ENCODE measurements around the gene ACSL4. TPM values are rescaled to one million over a fixed set of nuclear protein-coding genes. Genes with fewer than 3 reads are reported as not detected.

Gene ACSL4
- total RNA-seq, 1 experiment from 2014 or later = 72.4 TPM

Other genes starting within 250 kb of the ACSL4 start
- 11.5 and 20.1 TPM in 2 replicates for gene NXT2, start 196.4 kb downstream of the ACSL4 start, total RNA-seq (2014; rRNA removed; shearing (Covaris generic))
- gene KCNE5, start 108.1 kb downstream of the ACSL4 start, total RNA-seq (2014; rRNA removed; shearing (Covaris generic)) = not detected in 2 replicates